HG02981 (cell line): ENCODE data around the gene CD58.
"Not testable (repeated sequence)": the region's sequence is repeated elsewhere in the genome, so short reads cannot be mapped to it uniquely, and the experiment has no call there.

ENCODE experiments used
- ATAC-seq: cut with Tn5 transposase; IDR thresholded peaks from one replicate; pipeline ENCODE4 v1.9.1; 2021; ENCODE audit warnings: mild to moderate bottlenecking, moderate library complexity; ENCODE audit not compliant: unreplicated experiment

The CD58 gene, protein sequence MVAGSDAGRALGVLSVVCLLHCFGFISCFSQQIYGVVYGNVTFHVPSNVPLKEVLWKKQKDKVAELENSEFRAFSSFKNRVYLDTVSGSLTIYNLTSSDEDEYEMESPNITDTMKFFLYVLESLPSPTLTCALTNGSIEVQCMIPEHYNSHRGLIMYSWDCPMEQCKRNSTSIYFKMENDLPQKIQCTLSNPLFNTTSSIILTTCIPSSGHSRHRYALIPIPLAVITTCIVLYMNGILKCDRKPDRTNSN

DNA sequence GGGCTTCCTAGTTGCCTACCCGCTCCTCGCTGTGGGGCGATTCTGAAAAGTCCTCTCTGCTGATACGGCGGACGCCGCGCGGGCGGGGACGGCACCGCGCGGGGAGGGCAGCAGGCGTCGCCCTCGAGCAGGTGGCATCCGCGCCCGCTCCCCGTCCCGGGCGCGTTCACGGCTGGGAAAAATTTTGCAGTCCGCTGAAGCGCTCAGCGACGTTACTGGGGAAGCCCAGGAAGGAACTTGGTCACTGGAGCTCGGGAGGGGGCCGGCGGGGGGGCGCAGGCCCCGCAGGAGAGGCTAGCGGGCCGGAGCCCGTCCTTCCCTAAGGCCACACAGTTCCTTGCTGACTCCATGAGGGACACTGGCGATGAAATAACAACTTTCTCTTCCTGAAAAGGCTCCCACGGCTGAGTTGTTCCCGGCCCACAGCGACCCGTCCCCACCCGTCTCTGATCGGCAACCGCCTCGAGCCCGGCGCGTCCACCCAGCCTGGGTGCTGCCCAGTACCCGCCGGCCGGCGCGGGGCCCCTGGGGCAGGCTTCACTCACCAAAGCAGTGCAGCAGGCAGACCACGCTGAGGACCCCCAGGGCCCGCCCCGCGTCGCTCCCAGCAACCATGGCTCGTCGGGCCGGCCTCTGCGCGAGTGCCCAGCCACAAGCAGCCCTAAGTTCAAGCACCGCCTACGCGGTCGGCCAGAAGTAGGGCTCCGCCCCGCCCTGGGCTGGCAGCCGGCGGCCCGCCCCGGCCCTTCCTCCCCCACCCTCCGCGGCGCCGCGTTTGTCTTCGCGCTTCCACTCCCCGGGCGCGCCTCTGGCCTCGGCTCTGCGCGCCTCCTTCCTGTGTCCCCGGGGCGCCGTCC lies at the start of gene CD58:
Gene CD58, minus strand, starts transcription at position 669 of the 857 bp plus-strand sequence. Its CDS starts 54 bp downstream, at position 615.
- peak; percentile 62 for ATAC-seq

DNA sequence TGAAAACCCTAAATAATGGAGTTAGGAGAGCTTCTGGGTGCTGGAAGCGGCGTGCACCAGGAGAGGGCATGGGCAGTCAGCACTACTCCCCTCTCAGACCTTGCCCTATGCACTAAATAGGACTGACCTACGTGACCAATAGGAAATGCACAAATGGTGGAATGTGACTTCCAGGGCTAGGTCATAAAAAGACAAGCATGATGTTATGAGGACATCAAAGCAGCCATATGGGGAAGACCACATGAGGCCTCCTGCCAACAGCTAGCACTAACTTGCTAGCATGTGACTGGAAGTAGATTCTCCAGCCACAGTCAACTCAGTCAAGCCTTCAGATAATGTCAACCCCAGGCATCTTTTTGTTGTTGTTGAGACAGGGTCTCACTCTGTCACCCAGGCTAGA lies 49.6 kb upstream of the CD58 start:
- not testable (repeated sequence) for ATAC-seq

DNA sequence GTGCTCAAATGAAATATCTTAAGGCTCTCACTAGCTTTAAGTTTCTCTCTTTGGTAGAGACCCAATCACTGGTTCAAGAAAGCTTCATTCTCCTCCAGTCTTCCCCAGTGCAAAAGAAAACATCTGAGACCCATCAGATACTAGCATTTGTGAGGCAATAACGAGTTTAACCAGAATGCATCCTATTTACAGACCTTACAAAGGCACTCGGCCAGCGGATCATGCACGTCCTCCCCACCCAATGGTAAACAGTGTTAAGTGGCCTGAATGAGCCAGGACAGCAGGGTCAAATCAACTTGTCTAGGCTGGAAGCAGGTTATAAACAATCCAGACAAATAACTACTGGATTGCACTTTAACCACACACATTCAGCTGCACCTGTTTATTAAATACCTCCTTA lies 48.3 kb upstream of the CD58 start:
- not testable (repeated sequence) for ATAC-seq

DNA sequence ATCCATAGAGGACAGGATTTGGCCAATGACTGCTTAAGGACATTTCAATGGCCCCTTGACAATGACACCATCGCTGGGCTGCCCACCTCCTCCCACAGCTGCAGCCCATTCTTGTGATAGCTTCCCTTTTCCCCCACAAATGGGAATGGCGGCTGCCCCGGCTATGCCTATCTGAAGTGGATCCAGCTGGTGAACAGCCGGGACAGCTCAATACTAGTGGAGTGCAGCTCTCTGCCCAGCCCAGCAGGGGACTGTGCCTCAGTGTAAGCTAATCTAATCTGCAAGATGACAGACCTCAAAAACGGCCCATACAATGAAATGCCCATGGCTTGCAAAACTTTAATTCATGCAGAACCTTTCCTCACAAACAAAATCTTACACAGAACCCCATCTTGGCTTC lies 47.0 kb upstream of the CD58 start:
- ATAC-seq = not testable (repeated sequence)

DNA sequence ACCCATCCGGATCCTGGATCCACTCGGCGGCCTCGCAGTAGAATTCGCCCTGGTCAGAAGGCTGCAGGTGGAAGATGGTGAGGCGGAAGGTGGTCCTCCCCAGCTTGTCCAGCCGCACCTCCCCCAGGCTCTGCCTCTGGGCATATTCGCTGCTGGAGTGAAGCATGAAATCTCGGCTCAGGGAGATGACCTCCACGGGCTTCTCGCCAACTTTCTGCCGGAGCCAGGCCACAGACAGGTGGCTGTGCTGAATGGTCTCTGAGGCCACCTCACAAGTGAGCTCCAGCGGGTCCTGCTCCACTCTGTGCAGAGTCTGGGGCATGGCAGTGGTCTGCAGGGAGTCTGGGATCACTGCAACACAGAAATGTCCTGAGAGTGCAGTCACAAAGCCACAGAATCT lies 43.0 kb upstream of the CD58 start:
- ATAC-seq = not testable (repeated sequence)

DNA sequence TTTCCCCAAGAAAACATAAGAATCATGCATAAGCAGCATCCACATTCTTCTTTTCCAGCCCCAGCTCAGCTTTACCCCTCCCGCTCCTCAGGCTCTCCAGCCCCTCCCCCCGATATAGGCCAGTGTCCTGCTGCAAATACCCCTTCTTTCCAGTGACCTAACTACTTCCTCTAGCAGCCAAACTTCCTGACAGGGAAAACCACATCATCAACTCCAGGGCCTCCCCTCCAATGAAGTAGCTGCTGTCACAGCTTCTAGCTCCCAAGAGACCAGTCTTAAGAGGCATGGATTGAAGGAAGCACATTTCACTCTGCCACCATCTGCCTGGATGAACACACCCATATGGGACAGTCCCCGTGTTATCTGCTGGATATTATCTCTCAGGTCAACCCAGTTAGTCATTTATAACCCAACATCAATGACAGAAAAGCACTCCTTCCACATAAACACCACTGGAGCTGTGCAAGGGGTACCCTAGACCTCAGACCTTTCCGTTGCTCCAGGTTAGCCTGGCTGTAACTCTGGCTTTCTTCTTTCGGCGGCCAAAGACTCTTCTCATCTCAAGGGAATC lies 39.1 kb upstream of the CD58 start:
- not testable (repeated sequence) for ATAC-seq

DNA sequence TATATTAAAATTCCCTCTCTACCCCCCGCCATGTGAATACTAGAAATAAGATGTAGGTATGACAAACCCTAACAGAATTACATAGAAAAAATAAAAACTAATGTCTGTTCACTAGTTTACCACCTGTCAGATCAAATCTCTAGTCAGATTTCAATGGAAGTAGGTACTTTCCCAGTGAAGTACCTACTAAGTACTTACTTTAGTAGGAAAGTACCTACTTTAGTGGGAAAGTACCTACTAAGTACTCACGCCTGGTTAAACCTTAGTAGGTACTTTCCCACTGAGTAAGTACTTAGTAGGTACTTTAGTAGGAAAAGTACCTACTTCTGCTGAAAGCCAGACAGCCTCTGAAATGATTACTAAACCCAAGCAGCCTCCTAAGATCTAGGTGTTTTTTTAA lies 38.0 kb upstream of the CD58 start:
- not testable (repeated sequence) for ATAC-seq

DNA sequence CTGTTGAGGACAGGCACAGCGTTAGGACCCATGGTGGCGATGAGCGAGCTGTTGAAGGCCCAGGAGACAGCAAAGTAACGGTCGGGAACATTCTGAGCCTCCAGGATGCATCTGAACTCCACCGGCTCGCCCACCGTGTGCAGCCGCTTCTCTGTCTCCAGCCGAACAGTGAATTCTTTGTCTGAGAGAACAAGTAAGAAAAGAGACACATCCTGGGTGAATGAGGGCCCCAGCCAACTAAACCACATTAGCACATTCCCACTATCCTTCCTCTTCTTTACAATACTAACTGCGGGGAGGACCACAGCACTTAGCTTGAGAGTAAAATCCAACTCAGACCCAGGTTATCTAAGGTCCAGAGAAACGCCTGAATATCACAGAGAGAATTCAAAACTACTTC lies 37.3 kb upstream of the CD58 start:
- not testable (repeated sequence) for ATAC-seq

DNA sequence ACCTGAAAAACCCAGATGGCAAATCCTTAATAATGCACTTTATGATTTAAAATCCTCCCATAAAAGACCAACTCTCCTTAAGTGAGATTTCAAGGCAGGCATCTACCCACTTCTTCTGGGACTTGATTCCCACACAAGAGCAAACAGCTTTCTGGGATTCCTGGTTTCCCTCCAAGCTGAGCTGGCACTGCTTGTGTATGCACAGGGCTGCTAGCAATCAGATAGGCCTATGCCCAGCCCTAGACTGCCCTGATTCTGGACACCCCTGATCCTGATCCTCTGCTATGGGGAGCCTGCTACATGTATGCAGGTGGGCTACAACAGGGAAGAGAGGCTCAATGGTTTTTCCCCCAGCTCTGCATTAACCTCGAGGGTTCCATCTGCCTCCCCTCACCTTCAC lies 36.6 kb upstream of the CD58 start:
- not testable (repeated sequence) for ATAC-seq

DNA sequence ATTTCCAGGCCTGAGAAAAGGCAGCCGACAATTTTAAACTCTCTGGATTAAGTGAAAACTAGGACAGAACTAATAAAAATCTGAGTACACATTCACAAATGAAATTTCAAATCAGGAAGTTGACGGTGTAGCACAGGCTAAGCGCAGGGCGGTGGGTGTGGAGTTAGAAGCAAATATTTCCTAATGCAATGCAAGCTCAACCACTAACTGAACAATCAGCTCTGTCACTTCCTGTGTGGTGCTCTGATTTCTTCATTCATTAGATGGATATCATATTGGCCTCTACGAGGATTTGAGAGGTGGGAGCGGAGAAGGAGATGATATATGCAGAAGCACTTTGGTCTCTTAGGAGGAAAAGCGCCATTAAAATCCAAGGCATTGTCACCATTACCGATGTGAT lies 35.2 kb upstream of the CD58 start:
- not testable (repeated sequence) for ATAC-seq

DNA sequence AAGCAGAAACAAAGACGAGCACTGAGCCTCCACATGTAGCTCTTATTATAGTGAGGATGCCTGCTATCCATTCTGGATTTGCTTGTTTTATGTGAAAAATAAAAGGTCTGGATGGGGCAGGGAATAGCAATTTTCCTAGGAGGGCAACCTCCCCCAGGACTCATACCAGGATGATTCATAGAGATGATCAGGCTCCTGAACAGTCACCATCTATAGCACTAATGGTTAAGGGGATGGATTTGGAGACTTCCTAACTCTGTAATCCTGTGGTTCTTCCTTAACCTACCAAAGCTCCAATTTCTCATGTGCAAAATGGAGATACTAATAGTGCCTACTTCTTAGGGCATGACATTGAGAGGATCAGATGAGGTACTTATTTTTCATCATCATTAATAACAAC lies 34.5 kb upstream of the CD58 start:
- ATAC-seq = no peak

DNA sequence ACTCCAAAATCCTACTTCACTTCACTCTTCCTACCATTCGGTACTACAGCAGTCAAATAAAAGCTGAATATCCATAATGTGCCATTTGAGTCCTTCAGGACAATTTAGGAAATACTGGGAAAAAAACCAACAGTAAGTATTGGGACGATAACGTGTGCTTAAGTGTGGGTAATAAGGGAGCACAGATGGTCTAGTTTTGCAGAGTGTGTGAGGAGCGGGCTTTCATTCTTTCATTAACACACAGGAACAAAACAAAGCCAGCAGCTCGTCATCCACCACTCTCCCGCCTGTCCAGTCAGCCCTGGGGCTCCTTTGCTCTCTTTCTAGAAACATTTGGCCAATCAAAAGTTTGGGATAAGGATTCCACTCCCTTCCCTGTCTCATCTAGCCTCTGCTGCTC lies 33.6 kb upstream of the CD58 start:
- ATAC-seq = not testable (repeated sequence)

DNA sequence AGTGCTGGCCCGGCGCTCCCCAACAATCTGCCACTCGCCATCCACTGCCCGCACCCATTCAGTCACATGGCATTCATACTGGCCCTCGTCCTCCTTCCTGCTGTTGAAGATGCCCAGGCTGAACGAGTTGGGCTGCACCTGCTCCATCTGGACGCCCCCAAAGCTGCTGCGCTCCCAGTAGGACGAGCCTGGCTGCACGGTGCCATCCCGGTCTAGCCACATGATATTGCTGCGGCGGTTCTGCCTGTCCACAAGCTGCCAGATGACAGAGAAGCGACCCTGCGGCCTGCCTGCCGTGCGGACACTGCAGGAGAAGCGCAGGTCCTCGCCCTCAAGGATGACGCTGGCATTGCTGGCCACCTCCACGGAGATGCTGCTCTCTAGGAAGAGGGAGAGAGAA lies 32.8 kb upstream of the CD58 start:
- not testable (repeated sequence) for ATAC-seq

DNA sequence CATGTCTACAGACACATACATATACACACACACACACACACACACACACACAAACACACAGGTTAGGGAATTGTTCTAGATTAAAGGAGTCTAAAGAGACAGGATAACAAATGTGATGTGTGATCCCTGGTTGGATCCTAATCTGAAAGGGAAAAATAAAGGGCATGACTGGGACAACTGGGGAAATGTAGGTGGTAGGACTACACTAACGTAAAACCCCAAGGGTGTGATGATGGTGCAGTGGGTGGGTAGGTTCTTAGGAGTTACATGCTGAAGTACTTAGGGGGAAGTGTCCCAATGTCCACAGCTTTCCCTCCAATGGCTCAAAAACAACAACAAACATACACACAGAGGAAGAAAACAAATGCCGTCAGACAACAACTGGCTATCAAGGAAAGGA lies 28.5 kb upstream of the CD58 start:
- not testable (repeated sequence) for ATAC-seq

DNA sequence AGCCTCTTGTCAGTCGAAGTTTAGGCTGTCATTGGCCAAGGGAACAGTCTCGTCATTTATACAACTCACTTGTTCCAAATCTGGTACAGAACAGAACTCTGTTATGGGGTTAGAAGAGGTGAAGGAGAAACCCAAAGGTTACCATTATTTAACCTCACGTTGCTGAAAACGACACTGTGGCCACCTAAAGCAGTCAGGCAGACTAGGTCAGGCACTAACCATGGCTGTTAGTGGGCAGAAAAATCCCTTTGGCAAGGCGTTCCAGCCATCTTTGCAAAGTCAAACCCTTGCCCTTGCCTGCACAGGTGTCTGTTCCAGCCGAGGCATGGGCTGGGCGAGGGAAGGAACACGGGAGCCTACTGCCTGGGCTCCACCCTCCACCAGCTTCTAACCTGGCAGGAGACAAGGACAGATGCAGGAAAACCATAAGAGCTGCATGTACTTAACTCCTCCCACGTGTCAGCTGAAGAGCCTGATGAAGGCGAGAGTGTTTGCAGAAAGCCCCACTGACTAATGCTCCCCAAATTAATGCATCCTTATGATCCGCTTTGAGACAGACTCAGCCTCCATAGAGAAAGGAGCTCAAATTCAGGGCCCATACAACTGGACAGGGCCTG lies 27.7 kb upstream of the CD58 start:
- not testable (repeated sequence) for ATAC-seq

DNA sequence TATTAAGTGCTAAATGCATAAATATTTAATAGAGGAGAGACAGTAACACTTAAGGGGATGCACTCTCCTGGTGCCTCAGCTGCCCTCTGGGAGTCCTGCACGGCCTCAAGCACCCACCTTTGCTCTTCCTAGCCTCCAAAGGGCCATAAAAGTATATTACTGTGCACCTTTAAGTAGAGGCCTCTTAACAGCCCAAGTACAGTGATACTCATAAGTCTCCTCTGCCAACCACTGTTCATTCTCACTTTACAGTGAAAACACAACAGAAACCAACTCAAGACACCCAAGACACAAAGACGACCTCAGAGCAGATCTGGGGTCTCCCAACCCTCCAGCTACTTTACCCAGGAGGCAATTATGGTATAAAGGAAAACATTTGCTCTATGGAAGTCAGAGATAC lies 26.6 kb upstream of the CD58 start:
- peak; percentile 85 for ATAC-seq

DNA sequence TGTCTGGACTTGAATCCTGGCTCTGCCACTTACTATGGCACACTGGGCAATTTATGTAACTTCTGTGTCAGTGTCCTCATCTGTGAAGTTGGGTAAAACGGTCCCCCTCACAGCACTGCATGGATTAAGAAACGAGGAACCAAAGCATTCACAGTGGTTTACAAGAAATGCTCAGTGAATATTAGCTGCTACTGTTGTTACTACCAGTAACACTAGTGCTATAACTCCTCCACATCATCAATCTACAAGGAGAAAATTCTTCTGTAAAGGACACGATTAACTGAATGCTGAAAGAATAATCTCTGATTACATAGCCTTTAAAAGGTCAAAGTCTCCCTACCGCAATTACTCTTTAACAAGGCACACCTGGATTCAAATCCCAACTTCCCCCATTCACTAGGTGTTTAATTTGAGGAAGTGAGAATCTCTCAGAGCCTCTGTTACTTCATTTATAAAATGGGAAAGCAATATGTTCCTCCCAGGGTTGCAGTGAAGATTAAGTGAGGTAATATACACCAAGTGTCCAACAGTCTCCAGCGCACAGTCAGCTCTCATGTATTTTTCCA lies 26.0 kb upstream of the CD58 start:
- ATAC-seq = not testable (repeated sequence)

DNA sequence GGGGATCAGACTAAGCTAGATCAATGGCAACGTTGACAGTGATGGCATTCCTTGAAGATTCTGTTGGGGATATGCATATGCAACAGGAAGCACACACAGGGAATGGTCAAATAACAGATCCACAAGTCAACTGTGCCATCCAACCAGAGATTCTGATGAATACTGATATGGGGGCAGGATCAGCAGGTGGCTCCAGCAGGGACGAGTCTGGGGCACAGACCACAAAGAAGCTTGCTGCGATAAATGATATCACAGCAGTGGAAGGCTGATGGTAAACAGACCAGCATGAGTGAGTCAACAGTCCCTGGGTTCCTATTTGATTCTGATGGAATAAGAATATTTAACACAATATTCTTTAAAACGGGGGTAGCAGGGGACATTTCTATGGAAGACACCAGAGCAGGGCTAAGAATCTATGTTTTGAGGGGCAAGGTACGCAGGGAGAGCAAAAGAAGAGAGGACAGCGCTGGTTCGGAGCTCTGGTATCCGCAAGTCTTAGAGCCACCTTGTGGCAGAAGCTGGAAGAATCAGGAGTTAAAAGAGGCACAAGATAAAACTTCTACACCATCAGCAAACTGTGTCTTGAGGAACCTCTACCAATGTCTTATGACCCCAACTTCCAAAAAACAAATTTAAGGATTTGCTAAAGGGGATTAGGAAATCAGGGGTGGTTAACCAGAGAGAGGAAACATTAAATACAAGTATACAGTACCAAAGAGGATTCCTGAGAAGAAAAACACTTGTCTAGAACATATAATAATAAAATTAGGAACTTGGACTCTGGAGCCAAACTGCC lies 25.3 kb upstream of the CD58 start:
- ATAC-seq = not testable (repeated sequence)

DNA sequence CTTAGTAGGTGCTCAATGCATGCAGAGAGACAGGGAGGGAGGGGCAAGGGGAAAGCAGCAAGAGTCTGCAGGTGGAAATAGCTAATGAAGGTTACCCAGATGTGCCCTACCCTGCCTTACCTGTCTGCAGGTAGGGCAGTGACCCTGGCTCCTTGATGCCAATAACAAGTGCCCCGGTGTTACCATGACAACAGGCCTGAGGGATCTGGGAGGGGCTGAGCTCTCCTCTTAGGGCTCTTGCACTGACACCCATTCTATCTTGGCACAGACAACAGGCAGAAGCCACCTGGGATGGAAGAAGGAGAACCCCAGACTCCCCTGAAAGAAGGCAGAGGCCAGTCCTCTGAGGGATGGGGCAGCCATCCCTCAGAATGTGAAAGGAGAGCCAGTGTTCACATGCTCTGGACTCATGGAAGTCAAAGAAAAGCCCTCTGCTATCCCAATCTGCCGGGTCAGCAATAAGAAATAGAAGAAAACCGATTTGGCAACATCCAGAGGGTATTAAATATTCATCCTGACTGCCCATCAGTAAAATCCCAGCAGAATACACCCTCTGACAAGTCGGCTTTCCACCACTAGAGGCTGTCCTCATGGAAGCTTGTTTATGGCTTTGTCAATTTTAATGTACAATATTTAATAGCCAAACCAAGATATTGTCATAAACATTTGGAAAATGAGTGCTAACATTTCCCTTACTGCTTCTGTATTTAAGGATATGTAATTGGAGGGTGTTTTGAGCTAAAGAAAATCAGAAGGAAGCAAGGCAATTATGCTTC lies 24.4 kb upstream of the CD58 start:
- not testable (repeated sequence) for ATAC-seq
